Gastroesophageal sphincter (tissue), 4 donors: ENCODE data around the gene MUC6. TPM values are rescaled to one million over a fixed set of nuclear protein-coding genes. Genes with fewer than 3 reads are reported as not detected.

Experiments used
- ATAC-seq: fragments of 150-250 bp; one replicate; pipeline ENCODE4 v1.9.1; 2016; ENCODE audit warnings: mild to moderate bottlenecking, moderate library complexity
- H3K27ac ChIP-seq, 4 donors: fragments of 200-600 bp; sonication (generic) in 3 of 4; 1 replicate in 3 of 4; 2 replicates in 1 of 4; pipeline ENCODE4 v1.5.1; 2016 to 2019
- H3K27me3 ChIP-seq: fragments of 200-600 bp; sonication (generic); one replicate; pipeline ENCODE4 v1.5.1; 2019
- H3K36me3 ChIP-seq, 2 donors: fragments of 200-600 bp; sonication (generic); one replicate each; pipeline ENCODE4 v1.5.1; 2019; ENCODE audit warnings: control low read depth in 1 of 2
- H3K4me1 ChIP-seq, 3 donors: fragments of 200-600 bp; sonication (generic); 1 replicate in 2 of 3; 2 replicates in 1 of 3; pipeline ENCODE4 v1.5.1; 2016 to 2019; ENCODE audit warnings: control low read depth in 2 of 3
- H3K4me3 ChIP-seq, 2 donors: fragments of 200-600 bp; sonication (generic); one replicate each; pipeline ENCODE4 v1.5.1; 2019; ENCODE audit warnings: mild to moderate bottlenecking in 1 of 2, moderate library complexity in 1 of 2
- H3K9me3 ChIP-seq, 3 donors: fragments of 200-600 bp; sonication (generic); one replicate each; pipeline ENCODE4 v1.5.1; 2017 to 2019; ENCODE audit warnings: control low read depth in 2 of 3
- CTCF ChIP-seq, 4 experiments: fragments of 200-600 bp in 2 of 4; fragments of 450-650 bp in 2 of 4; sonication (generic) in 1 of 4; IDR thresholded peaks; one replicate each; pipeline ENCODE4 v1.5.1; 2017 to 2019; ENCODE audit warnings: antibody characterized with exemption in 4 of 4, mild to moderate bottlenecking in 2 of 4, moderate library complexity in 2 of 4
- EP300 ChIP-seq: sonication (generic); formaldehyde crosslinking; IDR thresholded peaks from one replicate; pipeline ENCODE4 v1.6.1; 2017; ENCODE audit warnings: antibody characterized with exemption, mild to moderate bottlenecking
- POLR2A ChIP-seq, 2 donors: fragments of 450-650 bp; IDR thresholded peaks; one replicate each; pipeline ENCODE4 v1.6.1; 2017; ENCODE audit warnings: antibody characterized with exemption in 2 of 2, mild to moderate bottlenecking in 2 of 2, moderate library complexity in 1 of 2
- POLR2AphosphoS5 ChIP-seq: sonication (generic); formaldehyde crosslinking; IDR thresholded peaks from one replicate; pipeline ENCODE4 v1.6.1; 2017; ENCODE audit warnings: antibody characterized with exemption
- WGBS, 2 donors: methylation state at CpG; one replicate each; pipeline ENCODE4 v1.1.5; 2018; ENCODE audit warnings: low coverage in 1 of 2; 5-methylcytosine and 5-hydroxymethylcytosine counted together
- total RNA-seq, 4 donors: library from RNA; depleted of rRNA; stranded (reverse); fragments of >200 nt; gene quantifications; one replicate each; pipeline ENCODE4 v1.1.0, GENCODE V29; 2016

The MUC6 gene
- total RNA-seq, 4 donors from 2014 or later: 0.77 TPM; not detected in 3

GRCh38 chr11:1041936-1042608, 5.6 kb upstream of the MUC6 start:
- no peak for ATAC-seq
- no peak for TF ChIP-seq POLR2A (IDR thresholded peaks at IDR 0.05)
- TF ChIP-seq EP300: no peak
- TF ChIP-seq CTCF (IDR thresholded peaks at IDR 0.05): no peak
- no peak for TF ChIP-seq POLR2AphosphoS5
- H3K9me3 ChIP-seq: no peaks in the 10 kb centered on the region
- H3K27me3 ChIP-seq: peaks cover 63% of the 10 kb centered on the region
- H3K36me3 ChIP-seq: no peaks in the 10 kb centered on the region
- 19% methylated on average over 3 of the region's 18 CpGs; no CpG with 5 or more reads in 1 of the 2 donors for WGBS, 2 donors
- H3K4me3 ChIP-seq: no peak overlapping the region
- H3K4me1 ChIP-seq: no peaks in the 10 kb centered on the region
- no peak overlapping the region for H3K27ac ChIP-seq

GRCh38 chr11:1041471-1041870, 5.0 kb upstream of the MUC6 start:
- no peak for ATAC-seq
- Histone ChIP-seq H3K27ac (no peak overlapping the region), H3K36me3 (no peaks in the 10 kb centered on the region), H3K4me3 (no peak overlapping the region), H3K27me3 (peaks cover 69% of the 10 kb centered on the region), H3K9me3 (no peaks in the 10 kb centered on the region), H3K4me1 (no peaks in the 10 kb centered on the region)
- WGBS, 2 donors: no CpG with 5 or more reads among the region's 9 CpGs
- TF ChIP-seq CTCF (IDR thresholded peaks at IDR 0.05): no peak
- no peak for TF ChIP-seq EP300
- no peak for TF ChIP-seq POLR2AphosphoS5
- no peak for TF ChIP-seq POLR2A (IDR thresholded peaks at IDR 0.05)

- no peak for ATAC-seq
- H3K4me3 ChIP-seq: no peak overlapping the region
- H3K4me1 ChIP-seq: no peaks in the 10 kb centered on the region
- H3K27ac ChIP-seq: no peak overlapping the region
- H3K9me3 ChIP-seq: no peaks in the 10 kb centered on the region
- WGBS, 2 donors: no CpG with 5 or more reads among the region's 8 CpGs
- peaks cover 73% of the 10 kb centered on the region for H3K27me3 ChIP-seq
- TF ChIP-seq CTCF (IDR thresholded peaks at IDR 0.05) (no peak), EP300 (no peak), POLR2A (IDR thresholded peaks at IDR 0.05) (no peak), POLR2AphosphoS5 (no peak)
- no peaks in the 10 kb centered on the region for H3K36me3 ChIP-seq
These were observed 4.6 kb upstream of the MUC6 start for GRCh38 chr11:1041149-1041467.

- WGBS, 2 donors: 58 to 83% methylated on average over 2 to 7 of the region's 16 CpGs
- H3K4me3 ChIP-seq: no peak overlapping the region
- ATAC-seq: no peak
- TF ChIP-seq POLR2AphosphoS5: no peak
- no peak for TF ChIP-seq EP300
- TF ChIP-seq POLR2A (IDR thresholded peaks at IDR 0.05): no peak
- no peak for TF ChIP-seq CTCF (IDR thresholded peaks at IDR 0.05)
- peaks cover 78% of the 10 kb centered on the region for H3K27me3 ChIP-seq
- no peaks in the 10 kb centered on the region for H3K36me3 ChIP-seq
- no peak overlapping the region for H3K27ac ChIP-seq
- H3K4me1 ChIP-seq: no peaks in the 10 kb centered on the region
- no peaks in the 10 kb centered on the region for H3K9me3 ChIP-seq
These were observed 4.1 kb upstream of the MUC6 start for GRCh38 chr11:1040428-1041148.
